CD1c-positive myeloid dendritic cell (primary cell): Measurements from ENCODE around the gene SRR.
"Not testable (repeated sequence)": the region's sequence is repeated elsewhere in the genome, so short reads cannot be mapped to it uniquely, and the experiment has no call there.

ENCODE experiments used
- DNase-seq: peaks from one replicate; pipeline ENCODE4 v3.0.0-alpha.2; 2016; ENCODE audit errors: extremely low spot score

The SRR gene, protein sequence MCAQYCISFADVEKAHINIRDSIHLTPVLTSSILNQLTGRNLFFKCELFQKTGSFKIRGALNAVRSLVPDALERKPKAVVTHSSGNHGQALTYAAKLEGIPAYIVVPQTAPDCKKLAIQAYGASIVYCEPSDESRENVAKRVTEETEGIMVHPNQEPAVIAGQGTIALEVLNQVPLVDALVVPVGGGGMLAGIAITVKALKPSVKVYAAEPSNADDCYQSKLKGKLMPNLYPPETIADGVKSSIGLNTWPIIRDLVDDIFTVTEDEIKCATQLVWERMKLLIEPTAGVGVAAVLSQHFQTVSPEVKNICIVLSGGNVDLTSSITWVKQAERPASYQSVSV

DNA sequence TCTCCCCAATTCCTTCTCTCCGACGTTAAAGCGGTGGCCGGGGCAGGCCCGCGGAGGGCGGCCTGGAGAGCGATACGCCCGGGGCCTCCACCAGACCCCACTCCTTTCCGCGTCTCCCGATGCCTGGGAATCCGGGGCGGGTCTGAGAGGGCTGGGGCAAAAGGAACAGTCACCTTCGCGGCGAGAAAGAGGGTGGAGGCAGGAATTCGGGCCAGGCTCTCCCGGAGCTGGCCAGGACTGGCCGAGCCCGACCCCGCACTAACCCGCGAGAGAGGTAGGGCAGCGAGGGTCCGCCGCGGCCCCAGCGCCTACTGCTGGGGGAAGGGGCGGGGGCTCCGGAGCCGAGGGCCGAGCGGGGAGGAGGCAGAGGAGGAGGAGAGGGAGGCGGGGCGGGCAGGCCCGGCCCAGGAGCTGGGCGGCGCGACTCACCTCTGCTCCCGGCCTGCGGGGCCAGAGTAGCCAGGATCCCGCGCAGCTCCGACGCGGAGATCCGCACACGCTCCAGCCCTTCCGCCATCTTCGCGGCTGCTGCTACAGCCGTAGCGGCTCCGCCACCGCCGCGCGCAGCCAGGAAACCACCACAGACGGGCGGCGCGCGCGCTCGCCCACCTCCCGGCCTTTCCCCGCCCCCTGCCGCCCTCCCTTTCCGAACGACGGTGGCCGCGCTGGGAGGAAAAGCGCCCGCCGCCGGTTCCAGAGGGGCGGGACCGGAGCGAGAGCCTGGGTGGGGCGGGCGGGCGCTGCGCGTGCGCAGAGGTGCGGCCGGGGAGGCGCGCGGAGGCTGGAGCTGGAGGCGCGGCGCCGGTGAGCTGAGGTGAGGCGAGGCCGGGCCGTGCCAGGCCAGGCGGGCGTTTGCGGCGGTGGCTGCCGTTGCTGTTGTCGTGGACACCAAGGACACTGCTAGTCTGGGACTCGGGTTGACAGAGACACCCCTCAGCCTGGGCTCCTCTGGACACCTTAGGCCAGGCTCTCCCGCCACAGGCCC is at the start of gene SRR, which contains the start of gene SMG6:
Gene SRR (plus strand): TSS at position 747 of the 985 bp plus-strand sequence. CDS start 11,611 bp downstream, outside the sequence.
Gene SMG6 (minus strand): TSS at position 582 of the 985 bp plus-strand sequence. CDS start 65 bp downstream, at position 517.
- DNase-seq: peak; percentile 97

DNA sequence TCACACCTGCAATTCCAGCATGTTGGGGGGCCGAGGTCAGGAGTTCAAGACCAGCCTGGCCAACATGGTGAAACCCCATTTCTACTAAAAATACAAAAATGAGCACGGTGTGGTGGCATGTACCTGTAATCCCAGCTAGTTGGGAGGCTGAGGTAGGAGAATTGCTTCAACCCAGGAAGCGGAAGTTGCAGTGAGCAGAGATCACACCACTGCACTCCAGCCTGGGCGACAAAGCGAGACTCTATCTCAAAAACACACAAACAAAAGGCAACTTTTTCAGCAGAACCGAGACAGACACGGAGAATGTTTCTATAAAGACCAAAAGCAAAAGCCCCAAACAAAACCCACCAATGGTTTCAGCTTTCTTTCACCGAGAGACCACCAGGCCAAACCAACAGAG is 44.9 kb upstream of the SRR start:
- not testable (repeated sequence) for DNase-seq

GRCh38 chr17:2259769-2260536 is 43.8 kb upstream of the SRR start:
- no peak for DNase-seq

DNA sequence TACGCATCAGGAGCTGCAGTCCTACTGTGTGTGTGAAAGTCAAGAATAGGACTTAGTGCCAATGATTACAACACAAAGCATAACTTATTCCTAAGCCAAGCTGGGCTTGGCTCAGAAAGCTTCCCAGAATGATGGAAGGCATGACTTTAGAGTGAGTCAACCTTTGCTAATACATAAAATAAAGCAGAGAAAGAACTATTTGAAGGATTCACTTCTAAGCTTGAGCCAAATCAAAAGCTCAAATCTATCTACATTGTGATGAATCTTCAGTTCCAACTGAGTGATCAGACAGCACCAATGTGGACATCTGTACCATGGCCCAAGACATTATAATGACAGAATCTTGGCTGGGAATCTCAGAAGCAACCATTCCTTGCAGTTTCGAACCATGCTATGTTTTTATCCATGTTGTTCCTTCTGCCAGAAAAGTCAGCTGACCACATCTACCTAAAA is 41.6 kb upstream of the SRR start:
- DNase-seq: no peak

GRCh38 chr17:2263183-2264066 is 40.3 kb upstream of the SRR start:
- DNase-seq: no peak

GRCh38 chr17:2264067-2264860 is 39.5 kb upstream of the SRR start:
- DNase-seq: no peak

GRCh38 chr17:2265166-2265565 is 38.6 kb upstream of the SRR start:
- not testable (repeated sequence) for DNase-seq

DNA sequence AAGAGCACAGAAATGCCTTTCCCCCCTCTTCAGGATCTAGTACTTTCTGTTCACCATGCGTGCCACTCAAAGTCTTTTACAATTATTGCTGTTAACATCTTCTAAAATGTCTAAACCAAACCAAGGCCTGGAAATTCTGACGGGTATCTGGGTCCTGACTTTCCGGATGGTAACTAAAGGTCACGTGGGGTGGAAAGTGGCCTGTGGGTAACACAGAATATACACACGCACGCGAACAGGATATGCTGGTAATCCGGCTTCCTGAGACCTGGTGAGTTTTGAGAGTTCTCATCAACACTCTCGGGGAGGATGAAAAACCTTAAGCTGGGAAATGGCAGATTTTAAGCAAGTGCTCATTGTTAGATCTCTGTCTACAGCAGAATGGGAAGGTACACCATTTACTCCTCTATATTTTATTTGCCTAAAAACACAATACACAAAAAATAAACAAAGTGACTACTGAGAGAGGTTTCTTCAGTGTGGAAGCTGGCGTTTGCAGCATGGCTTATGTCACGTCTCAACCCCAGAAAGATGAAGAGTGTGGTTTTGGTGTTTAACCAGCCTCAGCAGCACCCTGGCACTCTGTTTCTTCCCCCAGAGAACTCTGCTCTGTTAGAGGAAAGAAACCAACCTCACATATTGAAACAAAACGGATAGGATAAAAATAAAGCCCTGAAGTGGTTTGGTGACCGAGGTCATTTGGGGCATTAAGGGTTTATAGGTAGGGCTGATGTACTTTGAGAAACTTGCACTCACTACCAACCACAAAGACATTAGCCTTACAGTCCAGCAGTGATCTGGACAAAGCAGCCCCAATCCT is 37.5 kb upstream of the SRR start:
- DNase-seq: peak; percentile 73

- no peak for DNase-seq
Observed at GRCh38 chr17:2266865-2267228, 36.9 kb upstream of the SRR start.

DNA sequence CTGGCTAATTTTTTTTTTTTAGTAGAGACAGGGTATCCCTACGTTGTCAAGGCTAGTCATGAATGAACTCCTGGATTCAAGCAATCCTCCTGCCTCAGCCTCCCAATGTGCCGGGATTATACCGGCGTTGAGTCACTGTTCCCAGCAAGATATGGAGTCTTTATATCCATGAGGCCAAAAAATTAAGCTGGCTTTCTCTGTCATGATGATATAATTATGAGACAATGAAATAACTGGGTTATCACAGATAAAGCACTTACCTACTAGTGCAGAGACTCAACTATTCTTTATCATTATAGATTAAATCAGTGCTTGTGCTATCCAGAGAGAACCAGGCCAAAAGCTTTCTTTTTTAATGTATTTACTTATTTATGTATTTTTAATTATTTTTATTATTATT is 36.4 kb upstream of the SRR start:
- DNase-seq: no peak

- no peak for DNase-seq
Observed at GRCh38 chr17:2271985-2272702, 31.6 kb upstream of the SRR start.

DNA sequence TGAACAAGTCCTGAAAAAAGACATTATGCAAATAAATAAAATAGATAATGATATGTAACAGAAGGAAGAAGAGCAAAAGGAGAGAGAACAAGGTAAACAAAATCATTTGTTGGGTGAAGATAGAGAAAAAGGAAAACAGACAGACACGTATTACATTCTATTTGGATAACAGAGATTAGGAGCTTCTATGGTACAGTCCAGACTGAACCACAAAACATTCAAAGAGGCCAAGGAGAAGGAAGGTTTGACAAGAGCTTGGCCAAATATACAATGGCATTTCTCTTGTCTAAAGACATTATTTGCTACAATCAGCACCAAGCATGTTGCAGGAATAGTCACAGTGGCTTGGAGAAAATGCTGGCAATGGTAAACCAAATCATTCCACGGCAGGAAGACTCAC is 29.3 kb upstream of the SRR start:
- DNase-seq: no peak

- DNase-seq: no peak
Observed at GRCh38 chr17:2275722-2276121, 28.0 kb upstream of the SRR start.

DNA sequence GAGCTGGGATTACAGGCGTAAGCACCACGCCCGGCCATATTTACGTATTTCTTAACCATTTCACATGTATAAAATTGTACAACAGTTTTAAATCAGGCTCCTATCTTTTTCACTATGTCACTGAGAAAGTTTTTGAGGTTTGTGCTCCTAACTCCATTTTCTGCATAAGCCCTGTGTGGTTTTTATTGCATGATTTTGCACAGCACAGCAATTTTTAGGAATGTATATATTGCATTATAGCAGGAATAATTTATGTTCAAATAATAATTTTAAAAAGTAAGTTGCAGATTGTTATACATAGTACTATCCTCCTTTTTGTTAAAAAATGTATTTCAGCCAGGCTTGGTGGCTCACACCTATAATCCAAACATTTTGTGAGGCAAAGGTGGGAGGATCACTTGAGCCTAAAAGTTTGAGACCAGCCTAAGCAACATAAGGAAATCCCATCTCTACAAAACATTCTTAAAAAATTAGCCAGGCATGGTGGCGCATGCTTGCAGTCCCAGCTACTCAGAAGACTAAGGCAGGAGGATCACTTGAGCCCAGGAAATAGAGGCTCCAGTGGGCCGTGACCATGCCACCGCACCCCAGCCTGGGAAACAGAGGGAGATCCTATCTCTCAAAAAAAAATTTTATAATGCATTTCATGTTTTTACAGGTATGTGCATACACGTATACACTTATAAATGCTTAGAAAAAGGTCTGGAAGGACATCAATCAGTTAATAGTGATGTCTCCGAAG is 26.1 kb upstream of the SRR start:
- no peak for DNase-seq

DNA sequence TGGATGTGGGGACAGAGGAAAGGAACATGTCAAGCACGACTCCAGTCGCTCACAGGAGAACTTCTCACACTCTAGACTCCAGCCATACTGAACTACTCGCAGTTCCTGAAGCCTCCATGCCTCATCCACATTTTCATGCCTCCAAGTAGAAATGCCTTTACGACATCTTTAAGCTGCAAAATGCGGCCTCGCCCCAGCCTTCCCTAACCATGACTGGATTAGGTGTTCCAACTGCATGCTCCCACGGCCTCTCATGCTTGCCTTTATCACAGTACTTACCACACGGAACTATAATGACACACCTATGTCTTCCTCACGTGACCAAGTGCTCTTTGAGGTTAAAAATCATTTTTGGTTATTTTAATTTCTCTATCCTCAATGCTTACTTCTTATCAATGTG is 24.0 kb upstream of the SRR start:
- no peak for DNase-seq

GRCh38 chr17:2282297-2282873 is 21.4 kb upstream of the SRR start:
- peak; percentile 75 for DNase-seq

GRCh38 chr17:2283302-2283701 is 20.4 kb upstream of the SRR start:
- DNase-seq: no peak
